ENCODE results near the gene PLAAT4.

Gene PLAAT4

DNA sequence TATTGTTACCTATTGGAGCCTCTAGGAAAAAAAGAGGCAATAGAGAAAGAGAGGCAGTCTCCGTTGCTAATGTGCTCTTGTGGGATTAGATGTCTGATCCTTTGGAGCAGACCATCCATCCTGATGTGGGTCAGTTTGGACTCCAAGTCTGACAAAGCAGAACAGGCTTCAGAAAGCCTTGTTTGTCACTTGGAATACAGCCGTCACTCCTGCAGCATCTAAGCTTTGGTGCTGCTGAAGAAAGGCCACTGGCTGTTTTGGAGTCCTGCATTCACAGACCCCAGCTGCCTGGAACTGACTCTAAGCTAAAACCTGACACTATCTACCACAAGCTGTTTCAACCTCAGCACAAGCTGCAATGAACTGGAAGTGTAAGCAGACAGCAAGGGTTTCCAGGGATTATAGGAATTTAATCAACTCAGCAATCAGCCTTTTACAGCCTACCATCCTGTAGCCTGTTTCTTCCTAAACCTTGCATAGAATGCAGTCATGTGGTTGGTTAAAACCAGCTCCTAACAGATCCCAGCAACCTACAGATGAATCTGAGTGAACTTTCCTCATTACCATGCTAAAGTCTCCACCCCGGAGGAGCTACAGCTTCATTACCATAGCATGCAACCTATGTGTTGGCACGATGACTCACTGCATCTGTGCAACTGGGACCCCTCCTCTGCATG lies 3.7 kb upstream of the PLAAT4 start:
- peak overlapping the region; percentile 40 for H3K27ac ChIP-seq (ENCODE audit: low read depth, low read length)
- H3K4me3 ChIP-seq (ENCODE audit: low read depth, low read length) = no peak overlapping the region
- no peak overlapping the region for H4K8ac ChIP-seq (ENCODE audit: low read depth, low read length)
- peaks cover 10% of the 10 kb centered on the region for H3K79me1 ChIP-seq (ENCODE audit: low read length)
- H3K4me1 ChIP-seq (ENCODE audit: control insufficient read depth in 1 of 2, insufficient read depth in 2 of 2, low read length in 2 of 2) = peaks cover 9 to 20% of the 10 kb centered on the region in 2 experiments
- peak; percentile 16 to 78 for DNase-seq
- no peaks in the 10 kb centered on the region for H3K27me3 ChIP-seq (ENCODE audit: insufficient read depth, low read length)
- no peak overlapping the region for H3K4ac ChIP-seq (ENCODE audit: low read depth, low read length)
- H4K91ac ChIP-seq (ENCODE audit: low read depth, low read length) = no peak overlapping the region
- H3K79me2 ChIP-seq (ENCODE audit: control insufficient read depth, insufficient read depth, low read length, poor library complexity) = no peaks in the 10 kb centered on the region
- H3K14ac ChIP-seq (ENCODE audit: low read length) = no peak overlapping the region
- H3K18ac ChIP-seq (ENCODE audit: low read length) = no peak overlapping the region
- H3K4me2 ChIP-seq (ENCODE audit: low read length) = peak overlapping the region; percentile 11
- no peak overlapping the region for H2BK12ac ChIP-seq (ENCODE audit: low read length)
- H3K36me3 ChIP-seq (ENCODE audit: control insufficient read depth in 1 of 2, insufficient read depth in 2 of 2, low read length in 2 of 2) = no peaks in the 10 kb centered on the region
- H3K9me3 ChIP-seq (ENCODE audit: insufficient read depth, low read depth, low read length) = no peaks in the 10 kb centered on the region
- no peak overlapping the region for H2BK120ac ChIP-seq (ENCODE audit: insufficient read depth, low read length, poor library complexity)
- H4K12ac ChIP-seq (ENCODE audit: low read depth, low read length) = no peak overlapping the region
- H2AFZ ChIP-seq (ENCODE audit: insufficient read depth, low read length, poor library complexity) = no peak overlapping the region
- no peak overlapping the region for H3K9ac ChIP-seq (ENCODE audit: low read length)
- no CpG with 5 or more reads among the region's 4 CpGs for WGBS (ENCODE audit: extremely low coverage, insufficient coverage, insufficient read length)
- no peak overlapping the region for H2AK5ac ChIP-seq (ENCODE audit: low read length)
- H2BK5ac ChIP-seq (ENCODE audit: low read depth, low read length, poor library complexity) = no peak overlapping the region
- H3K23ac ChIP-seq (ENCODE audit: low read length) = no peak overlapping the region

DNA sequence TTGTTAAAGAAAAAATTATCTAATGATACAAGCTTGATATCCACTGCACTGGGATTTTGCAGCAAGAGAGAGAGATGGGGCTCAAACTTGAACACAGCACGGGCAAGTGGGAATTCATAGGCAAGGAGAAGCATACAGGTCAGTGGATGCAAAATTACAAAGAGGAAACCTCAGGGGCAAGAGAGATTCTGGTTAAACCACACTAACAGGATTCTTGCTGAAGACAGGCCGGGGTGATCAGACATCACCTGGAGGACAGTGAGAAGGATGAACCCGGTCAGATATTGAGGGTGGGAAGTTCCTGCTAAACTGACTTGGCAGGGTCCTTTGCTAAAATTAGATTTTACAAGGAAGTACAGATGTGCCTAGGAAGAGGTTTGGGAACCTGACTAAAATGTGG lies 2.5 kb upstream of the PLAAT4 start:
- no peak overlapping the region for H4K8ac ChIP-seq (ENCODE audit: low read depth, low read length)
- peaks cover 10% of the 10 kb centered on the region for H3K79me1 ChIP-seq (ENCODE audit: low read length)
- H3K79me2 ChIP-seq (ENCODE audit: control insufficient read depth, insufficient read depth, low read length, poor library complexity) = no peaks in the 10 kb centered on the region
- no peak overlapping the region for H3K4ac ChIP-seq (ENCODE audit: low read depth, low read length)
- no peak overlapping the region for H3K23ac ChIP-seq (ENCODE audit: low read length)
- H2BK12ac ChIP-seq (ENCODE audit: low read length) = no peak overlapping the region
- no peak overlapping the region for H3K9ac ChIP-seq (ENCODE audit: low read length)
- H2BK120ac ChIP-seq (ENCODE audit: insufficient read depth, low read length, poor library complexity) = no peak overlapping the region
- H3K4me3 ChIP-seq (ENCODE audit: low read depth, low read length) = no peak overlapping the region
- H4K12ac ChIP-seq (ENCODE audit: low read depth, low read length) = no peak overlapping the region
- H3K14ac ChIP-seq (ENCODE audit: low read length) = no peak overlapping the region
- H3K27me3 ChIP-seq (ENCODE audit: insufficient read depth, low read length) = no peaks in the 10 kb centered on the region
- H3K36me3 ChIP-seq (ENCODE audit: control insufficient read depth in 1 of 2, insufficient read depth in 2 of 2, low read length in 2 of 2) = no peaks in the 10 kb centered on the region
- peak; percentile 17 to 69 for DNase-seq
- no peak overlapping the region for H3K4me2 ChIP-seq (ENCODE audit: low read length)
- no CpG with 5 or more reads among the region's 3 CpGs for WGBS (ENCODE audit: extremely low coverage, insufficient coverage, insufficient read length)
- no peak overlapping the region for H2BK5ac ChIP-seq (ENCODE audit: low read depth, low read length, poor library complexity)
- no peak overlapping the region for H4K91ac ChIP-seq (ENCODE audit: low read depth, low read length)
- H3K27ac ChIP-seq (ENCODE audit: low read depth, low read length) = peak overlapping the region; percentile 44
- H3K4me1 ChIP-seq (ENCODE audit: control insufficient read depth in 1 of 2, insufficient read depth in 2 of 2, low read length in 2 of 2) = peaks cover 9 to 17% of the 10 kb centered on the region in 2 experiments
- no peak overlapping the region for H2AK5ac ChIP-seq (ENCODE audit: low read length)
- H3K18ac ChIP-seq (ENCODE audit: low read length) = no peak overlapping the region
- H3K9me3 ChIP-seq (ENCODE audit: insufficient read depth, low read depth, low read length) = peaks cover 3% of the 10 kb centered on the region
- no peak overlapping the region for H2AFZ ChIP-seq (ENCODE audit: insufficient read depth, low read length, poor library complexity)

DNA sequence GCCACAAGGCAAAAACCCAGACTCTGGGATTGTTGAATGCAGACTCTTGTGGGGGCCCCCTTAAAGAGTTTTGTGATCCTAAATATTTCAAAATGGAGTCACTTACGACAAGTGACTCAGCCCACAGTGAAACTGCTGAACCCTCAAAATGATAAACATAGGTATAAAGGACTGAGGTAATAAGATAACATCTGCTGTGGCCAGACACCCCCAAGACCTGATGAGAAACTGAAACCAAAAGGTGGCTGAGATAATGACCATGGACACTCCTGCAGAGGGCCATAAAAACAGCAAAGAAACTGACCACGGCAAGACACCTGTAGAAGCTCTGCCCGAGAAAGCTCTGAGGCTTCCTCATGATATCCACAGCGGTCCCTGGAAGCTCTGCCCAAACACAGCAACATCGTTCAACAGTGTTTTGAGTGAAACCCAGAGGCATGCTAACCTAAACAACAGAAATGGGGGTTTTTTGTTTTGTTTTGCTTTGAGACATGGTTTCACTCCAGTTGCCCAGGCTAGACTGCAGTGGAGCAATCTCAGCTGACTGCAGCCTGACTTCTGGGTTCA lies 1.6 kb upstream of the PLAAT4 start:
- DNase-seq = no peak
- H2AFZ ChIP-seq (ENCODE audit: insufficient read depth, low read length, poor library complexity) = no peak overlapping the region
- H2BK5ac ChIP-seq (ENCODE audit: low read depth, low read length, poor library complexity) = no peak overlapping the region
- no peak overlapping the region for H3K4me2 ChIP-seq (ENCODE audit: low read length)
- no peak overlapping the region for H3K23ac ChIP-seq (ENCODE audit: low read length)
- H2BK120ac ChIP-seq (ENCODE audit: insufficient read depth, low read length, poor library complexity) = no peak overlapping the region
- no CpG with 5 or more reads among the region's 5 CpGs for WGBS (ENCODE audit: extremely low coverage, insufficient coverage, insufficient read length)
- no peak overlapping the region for H2BK12ac ChIP-seq (ENCODE audit: low read length)
- H3K27ac ChIP-seq (ENCODE audit: low read depth, low read length) = no peak overlapping the region
- H4K12ac ChIP-seq (ENCODE audit: low read depth, low read length) = no peak overlapping the region
- no peaks in the 10 kb centered on the region for H3K36me3 ChIP-seq (ENCODE audit: control insufficient read depth in 1 of 2, insufficient read depth in 2 of 2, low read length in 2 of 2)
- H3K4ac ChIP-seq (ENCODE audit: low read depth, low read length) = no peak overlapping the region
- no peak overlapping the region for H4K91ac ChIP-seq (ENCODE audit: low read depth, low read length)
- peaks cover 9 to 16% of the 10 kb centered on the region in 2 experiments for H3K4me1 ChIP-seq (ENCODE audit: control insufficient read depth in 1 of 2, insufficient read depth in 2 of 2, low read length in 2 of 2)
- H3K9ac ChIP-seq (ENCODE audit: low read length) = no peak overlapping the region
- H3K14ac ChIP-seq (ENCODE audit: low read length) = no peak overlapping the region
- H3K18ac ChIP-seq (ENCODE audit: low read length) = no peak overlapping the region
- H3K79me1 ChIP-seq (ENCODE audit: low read length) = peaks cover 9% of the 10 kb centered on the region
- peaks cover 3% of the 10 kb centered on the region for H3K9me3 ChIP-seq (ENCODE audit: insufficient read depth, low read depth, low read length)
- H3K27me3 ChIP-seq (ENCODE audit: insufficient read depth, low read length) = no peaks in the 10 kb centered on the region
- H4K8ac ChIP-seq (ENCODE audit: low read depth, low read length) = no peak overlapping the region
- no peaks in the 10 kb centered on the region for H3K79me2 ChIP-seq (ENCODE audit: control insufficient read depth, insufficient read depth, low read length, poor library complexity)
- H3K4me3 ChIP-seq (ENCODE audit: low read depth, low read length) = no peak overlapping the region
- H2AK5ac ChIP-seq (ENCODE audit: low read length) = no peak overlapping the region

DNA sequence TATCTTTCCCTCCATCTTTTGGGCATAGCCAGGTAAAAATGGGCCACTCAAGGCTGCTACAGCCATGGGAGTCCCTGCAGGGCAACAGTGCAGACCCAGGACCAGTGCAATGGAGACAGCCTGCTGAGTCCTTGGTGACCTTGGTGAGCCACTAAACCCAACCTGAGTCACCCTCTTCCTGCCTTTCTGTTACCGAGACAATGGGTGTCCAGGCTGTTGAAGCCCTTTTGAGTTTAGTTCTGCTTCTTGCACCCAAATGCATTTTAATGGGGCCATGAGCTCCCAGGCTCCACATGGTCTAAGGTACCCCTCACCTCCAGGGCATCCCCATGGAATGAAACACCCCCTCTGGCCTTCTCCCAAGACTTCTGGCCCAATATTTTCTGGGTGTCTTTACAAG lies 874 bp upstream of the PLAAT4 start:
- Histone ChIP-seq H2AK5ac (ENCODE audit: low read length) (no peak overlapping the region), H3K79me2 (ENCODE audit: control insufficient read depth, insufficient read depth, low read length, poor library complexity) (no peaks in the 10 kb centered on the region), H4K91ac (ENCODE audit: low read depth, low read length) (no peak overlapping the region), H3K27ac (ENCODE audit: low read depth, low read length) (no peak overlapping the region), H3K79me1 (ENCODE audit: low read length) (peaks cover 6% of the 10 kb centered on the region), H2AFZ (ENCODE audit: insufficient read depth, low read length, poor library complexity) (no peak overlapping the region), H3K36me3 (ENCODE audit: control insufficient read depth in 1 of 2, insufficient read depth in 2 of 2, low read length in 2 of 2) (no peaks in the 10 kb centered on the region), H3K23ac (ENCODE audit: low read length) (no peak overlapping the region), H2BK5ac (ENCODE audit: low read depth, low read length, poor library complexity) (no peak overlapping the region), H3K18ac (ENCODE audit: low read length) (no peak overlapping the region), H3K4me1 (ENCODE audit: control insufficient read depth in 1 of 2, insufficient read depth in 2 of 2, low read length in 2 of 2) (peaks cover 9 to 14% of the 10 kb centered on the region in 2 experiments), H3K27me3 (ENCODE audit: insufficient read depth, low read length) (no peaks in the 10 kb centered on the region), H3K4me2 (ENCODE audit: low read length) (no peak overlapping the region), H4K12ac (ENCODE audit: low read depth, low read length) (no peak overlapping the region), H3K14ac (ENCODE audit: low read length) (no peak overlapping the region), H3K4me3 (ENCODE audit: low read depth, low read length) (no peak overlapping the region), H2BK12ac (ENCODE audit: low read length) (no peak overlapping the region), H2BK120ac (ENCODE audit: insufficient read depth, low read length, poor library complexity) (no peak overlapping the region), H4K8ac (ENCODE audit: low read depth, low read length) (no peak overlapping the region), H3K4ac (ENCODE audit: low read depth, low read length) (no peak overlapping the region), H3K9ac (ENCODE audit: low read length) (no peak overlapping the region), H3K9me3 (ENCODE audit: insufficient read depth, low read depth, low read length) (peaks cover 3% of the 10 kb centered on the region)
- WGBS (ENCODE audit: extremely low coverage, insufficient coverage, insufficient read length) = no CpG with 5 or more reads among the region's 1 CpG
- DNase-seq = no peak

Measured in trophoblast cell (in vitro differentiated cells and primary cell).